Colonic mucosa (tissue), 4 donors: ENCODE measurements around the gene LARGE1. TPM values are rescaled to one million over a fixed set of nuclear protein-coding genes. Genes with fewer than 3 reads are reported as not detected.
A peak's percentile ranks its signal among the peaks of the same experiment; 100 is the strongest.

Source experiments
- DNase-seq: peaks from one replicate; pipeline ENCODE4 v3.0.0-alpha.2; 2020
- H3K27ac ChIP-seq: fragments of 200-600 bp; one replicate; pipeline ENCODE4 v1.8.0; 2021
- H3K27me3 ChIP-seq: fragments of 200-600 bp; one replicate; pipeline ENCODE4 v1.8.0; 2021
- H3K36me3 ChIP-seq: fragments of 200-600 bp; one replicate; pipeline ENCODE4 v1.8.0; 2021
- H3K4me1 ChIP-seq: fragments of 200-600 bp; one replicate; pipeline ENCODE4 v1.8.0; 2021; ENCODE audit warnings: mild to moderate bottlenecking
- H3K4me3 ChIP-seq: fragments of 200-600 bp; one replicate; pipeline ENCODE4 v1.8.0; 2021
- H3K9ac ChIP-seq, 2 donors: one replicate each; pipeline ENCODE4 v1.7.0; 2013; ENCODE audit warnings: control low read depth in 2 of 2, low read depth in 2 of 2, low read length in 2 of 2
- H3K9me3 ChIP-seq: fragments of 200-600 bp; one replicate; pipeline ENCODE4 v1.8.0; 2021
- intact Hi-C: fragments of 100-400 bp; cut with DNase I; formaldehyde crosslinking; loops from one replicate; pipeline ENCODE4 v1.14.1; 2022
- total RNA-seq, 2 donors: library from RNA; stranded (reverse); fragmentation: NEBNext Ultra II Directional in 1 of 2; extraction: Animal tissue kit (Norgen Biotek cat#: 25700) in 1 of 2; gene quantifications; one replicate each; pipeline ENCODE4 v1.2.1, GENCODE V29; 2021
- TF ChIP-seq, protein P1 (sequence below): fragments of 200-600 bp; IDR thresholded peaks from one replicate; pipeline ENCODE4 v1.8.0; 2022; ENCODE audit warnings: antibody characterized with exemption, mild to moderate bottlenecking
- donor health status: healthy.
- donor health status: DM: no; HTN: no; CAD: no.
- donor health status: DM: no; HTN: no; CAD: no.

LARGE1 gene
- total RNA-seq, 2 donors from 2014 or later, result 45.2 to 46.5 TPM

DNA sequence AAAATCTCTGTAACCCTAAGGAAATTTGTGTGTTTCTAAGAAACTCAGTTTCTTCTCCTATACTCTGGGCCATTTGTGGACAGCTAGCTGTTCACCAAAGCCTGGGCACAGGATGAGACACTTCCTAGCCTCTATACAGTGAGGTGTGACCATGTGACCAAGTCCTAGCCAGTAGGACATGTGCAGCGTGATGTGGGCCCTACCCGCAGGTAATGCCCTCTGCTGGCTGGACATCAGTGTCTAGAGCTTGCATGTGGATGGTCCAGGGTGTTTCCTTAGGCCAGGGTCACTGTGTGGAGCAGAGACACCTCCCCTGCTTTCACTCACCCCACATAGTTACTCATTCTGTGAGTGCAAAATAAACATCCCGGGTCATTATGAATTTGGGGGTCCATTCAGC, 100.5 kb downstream of the LARGE1 start:
- Histone ChIP-seq H3K9me3 (no peaks in the 10 kb centered on the region), H3K9ac (no peak overlapping the region), H3K36me3 (no peaks in the 10 kb centered on the region), H3K27ac (no peak overlapping the region), H3K4me1 (no peaks in the 10 kb centered on the region), H3K27me3 (no peaks in the 10 kb centered on the region), H3K4me3 (no peak overlapping the region)
- intact Hi-C loops, result no loop called here
- TF ChIP-seq, protein P1, sequence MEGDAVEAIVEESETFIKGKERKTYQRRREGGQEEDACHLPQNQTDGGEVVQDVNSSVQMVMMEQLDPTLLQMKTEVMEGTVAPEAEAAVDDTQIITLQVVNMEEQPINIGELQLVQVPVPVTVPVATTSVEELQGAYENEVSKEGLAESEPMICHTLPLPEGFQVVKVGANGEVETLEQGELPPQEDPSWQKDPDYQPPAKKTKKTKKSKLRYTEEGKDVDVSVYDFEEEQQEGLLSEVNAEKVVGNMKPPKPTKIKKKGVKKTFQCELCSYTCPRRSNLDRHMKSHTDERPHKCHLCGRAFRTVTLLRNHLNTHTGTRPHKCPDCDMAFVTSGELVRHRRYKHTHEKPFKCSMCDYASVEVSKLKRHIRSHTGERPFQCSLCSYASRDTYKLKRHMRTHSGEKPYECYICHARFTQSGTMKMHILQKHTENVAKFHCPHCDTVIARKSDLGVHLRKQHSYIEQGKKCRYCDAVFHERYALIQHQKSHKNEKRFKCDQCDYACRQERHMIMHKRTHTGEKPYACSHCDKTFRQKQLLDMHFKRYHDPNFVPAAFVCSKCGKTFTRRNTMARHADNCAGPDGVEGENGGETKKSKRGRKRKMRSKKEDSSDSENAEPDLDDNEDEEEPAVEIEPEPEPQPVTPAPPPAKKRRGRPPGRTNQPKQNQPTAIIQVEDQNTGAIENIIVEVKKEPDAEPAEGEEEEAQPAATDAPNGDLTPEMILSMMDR, result no peak
- no peak for DNase-seq

DNA sequence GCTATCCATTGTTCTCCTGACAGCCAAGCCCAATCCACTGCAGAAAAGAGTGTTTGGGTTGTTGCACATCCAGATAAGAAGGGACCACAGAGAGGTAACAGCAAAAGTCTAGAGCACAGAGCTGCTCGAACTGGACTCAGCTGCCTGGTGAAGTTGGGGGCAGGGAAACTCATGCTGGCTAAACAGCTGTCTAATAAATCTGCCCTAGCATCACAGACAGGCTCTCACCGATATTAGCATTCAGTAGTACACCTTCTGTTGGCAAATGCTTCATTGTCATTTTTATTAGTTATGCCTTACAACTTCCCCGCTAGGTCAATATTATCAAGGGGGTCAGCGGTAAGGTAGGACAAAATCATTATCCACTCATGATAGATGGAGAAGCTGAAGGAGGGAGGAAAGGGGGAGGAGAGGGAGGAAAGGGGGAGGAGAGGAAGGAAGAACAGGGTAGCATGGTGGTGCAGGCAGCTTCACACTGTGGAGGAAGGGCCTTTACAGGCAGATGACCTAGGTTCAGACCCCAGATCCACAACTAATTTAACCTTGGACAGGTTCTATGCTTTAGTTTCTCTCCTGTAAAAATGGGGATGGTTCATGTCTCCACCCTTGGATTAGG, 102.7 kb downstream of the LARGE1 start:
- Histone ChIP-seq H3K4me3 (no peak overlapping the region), H3K4me1 (no peaks in the 10 kb centered on the region), H3K27me3 (no peaks in the 10 kb centered on the region), H3K9me3 (no peaks in the 10 kb centered on the region), H3K9ac (no peak overlapping the region), H3K36me3 (no peaks in the 10 kb centered on the region), H3K27ac (no peak overlapping the region)
- intact Hi-C loops, result no loop called here
- TF ChIP-seq, protein P1, result no peak
- no peak for DNase-seq

DNA sequence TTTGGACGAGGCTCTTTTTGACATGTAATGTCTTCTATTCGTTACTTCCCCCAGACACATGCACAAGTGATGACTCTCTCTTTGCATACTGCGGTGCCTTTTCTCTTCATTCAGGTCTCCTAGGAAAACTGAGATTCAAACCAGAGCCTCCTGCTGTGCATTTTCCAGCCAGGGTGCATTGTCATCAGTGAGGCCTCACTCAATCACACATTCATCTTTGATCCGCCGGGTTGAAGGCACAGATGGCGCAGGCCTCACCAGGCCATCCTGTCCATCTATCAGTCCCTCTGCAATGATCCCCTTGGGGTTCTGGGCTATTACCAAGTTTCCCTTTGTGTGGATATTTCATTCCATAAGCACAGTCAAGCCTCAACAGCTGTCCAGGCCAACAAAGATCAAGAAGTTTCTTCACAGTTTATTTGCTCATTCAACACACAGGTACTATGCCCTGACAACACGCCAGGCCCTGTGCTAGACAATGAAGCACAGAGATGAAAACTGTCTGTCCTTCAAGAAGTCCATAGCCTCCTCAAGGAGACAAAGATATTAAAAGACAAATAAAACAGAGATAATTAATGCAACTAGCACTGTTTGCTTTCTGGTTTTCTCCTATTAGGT, 107.8 kb downstream of the LARGE1 start:
- H3K4me3 ChIP-seq, result no peak overlapping the region
- intact Hi-C loops, result no loop called here
- DNase-seq, result no peak
- no peak overlapping the region for H3K9ac ChIP-seq
- no peaks in the 10 kb centered on the region for H3K4me1 ChIP-seq
- H3K27me3 ChIP-seq, result no peaks in the 10 kb centered on the region
- H3K9me3 ChIP-seq, result no peaks in the 10 kb centered on the region
- H3K36me3 ChIP-seq, result no peaks in the 10 kb centered on the region
- H3K27ac ChIP-seq, result no peak overlapping the region
- TF ChIP-seq, protein P1, result no peak

DNA sequence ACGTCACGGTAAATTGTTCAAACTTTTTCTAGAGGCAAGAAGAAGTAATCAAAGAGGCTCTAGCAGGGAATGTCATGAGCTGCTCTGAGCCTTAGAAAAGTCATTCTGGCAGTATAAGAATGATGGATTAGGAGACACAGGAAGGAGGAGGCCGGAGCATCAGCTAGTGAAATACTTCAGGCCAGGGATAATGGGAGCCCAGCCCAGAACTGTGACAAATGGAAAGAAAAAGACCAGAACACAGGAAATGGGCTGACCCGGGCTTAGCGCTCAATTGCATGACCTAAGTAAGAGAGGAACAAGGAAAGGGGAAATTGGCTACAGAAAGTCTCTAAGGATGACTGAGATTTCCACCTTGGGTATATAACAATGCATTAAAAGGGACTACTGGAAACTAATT, 108.6 kb downstream of the LARGE1 start:
- H3K27me3 ChIP-seq, result no peaks in the 10 kb centered on the region
- H3K4me1 ChIP-seq, result no peaks in the 10 kb centered on the region
- no peaks in the 10 kb centered on the region for H3K36me3 ChIP-seq
- no peak overlapping the region for H3K9ac ChIP-seq
- TF ChIP-seq, protein P1, result no peak
- intact Hi-C loops, result no loop called here
- H3K4me3 ChIP-seq, result no peak overlapping the region
- peak overlapping the region; percentile 44 for H3K27ac ChIP-seq
- DNase-seq, result peak; percentile 50
- H3K9me3 ChIP-seq, result no peaks in the 10 kb centered on the region

DNA sequence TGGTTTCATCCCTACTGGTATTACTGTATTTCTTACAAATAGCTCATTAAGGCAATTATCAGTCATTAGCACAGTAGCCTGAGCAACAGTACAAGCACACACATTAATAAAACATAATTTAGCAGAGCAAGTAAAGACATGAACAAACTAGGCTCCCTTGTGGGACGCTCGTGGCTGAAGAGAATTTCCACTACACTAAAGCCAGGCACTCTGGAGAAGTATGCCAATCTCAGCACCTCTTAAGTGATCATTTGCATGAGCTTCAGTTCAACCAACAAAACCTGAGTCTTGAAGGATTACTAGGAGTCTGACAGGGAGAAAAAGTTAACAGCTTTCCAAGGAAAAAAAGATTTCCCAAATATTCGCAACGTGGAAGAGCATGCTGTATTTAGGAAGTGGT, 109.1 kb downstream of the LARGE1 start:
- H3K27ac ChIP-seq, result peak overlapping the region; percentile 44
- no peaks in the 10 kb centered on the region for H3K4me1 ChIP-seq
- H3K4me3 ChIP-seq, result no peak overlapping the region
- H3K9me3 ChIP-seq, result no peaks in the 10 kb centered on the region
- TF ChIP-seq, protein P1, result no peak
- H3K9ac ChIP-seq, result peak overlapping the region in 1 of 2 donors; percentile 2
- no peak for DNase-seq
- no peaks in the 10 kb centered on the region for H3K36me3 ChIP-seq
- no peaks in the 10 kb centered on the region for H3K27me3 ChIP-seq
- intact Hi-C loops, result no loop called here
